Activated CD8-positive, alpha-beta memory T cell treated with anti-CD3 and anti-CD28 coated beads for 4 hours (primary cell): ENCODE results near the gene KCNH1.

Experiments
- DNase-seq, 2 donors: peaks; one replicate each; pipeline ENCODE4 v3.0.0-alpha.2; 2020; ENCODE audit warnings: low read depth in 2 of 2

The KCNH1 gene

DNA sequence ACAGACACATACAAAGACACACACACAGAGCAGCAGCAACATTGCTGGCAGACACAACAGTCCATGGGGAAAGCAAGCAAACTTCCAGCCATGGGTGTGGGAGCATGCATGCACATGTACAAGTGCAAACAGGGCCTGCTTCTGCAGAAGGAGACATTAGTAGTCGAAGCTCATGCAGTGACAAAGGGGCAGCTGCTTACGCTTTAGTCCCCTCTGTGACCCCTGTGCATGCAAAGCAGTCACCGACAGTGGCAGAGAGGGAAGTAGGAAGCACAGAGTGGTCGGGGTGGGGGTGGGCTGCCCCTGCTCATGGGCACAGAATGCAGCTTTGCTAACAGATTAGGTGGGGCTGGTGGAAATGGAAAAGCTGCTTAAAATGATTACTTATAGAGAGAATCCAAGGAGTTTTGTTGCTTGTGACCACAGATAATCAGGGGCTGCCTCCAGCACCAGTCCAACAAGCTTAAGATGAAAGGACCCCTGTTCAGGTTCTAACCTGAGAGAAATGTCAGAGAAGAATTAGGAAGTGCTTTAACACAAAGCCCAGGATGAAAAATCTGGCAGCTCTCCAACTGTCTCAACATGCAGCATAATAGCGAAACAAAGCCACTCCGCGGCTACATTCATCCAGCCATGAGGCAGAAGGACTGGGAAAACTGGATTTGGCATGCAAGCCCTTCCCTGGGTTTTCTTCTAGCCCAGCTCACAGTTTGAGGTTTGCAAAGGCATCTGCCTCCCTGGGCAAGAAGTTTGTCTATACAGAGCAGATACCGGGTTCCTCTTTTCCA, 378.9 kb downstream of the KCNH1 start:
- no peak for DNase-seq

DNA sequence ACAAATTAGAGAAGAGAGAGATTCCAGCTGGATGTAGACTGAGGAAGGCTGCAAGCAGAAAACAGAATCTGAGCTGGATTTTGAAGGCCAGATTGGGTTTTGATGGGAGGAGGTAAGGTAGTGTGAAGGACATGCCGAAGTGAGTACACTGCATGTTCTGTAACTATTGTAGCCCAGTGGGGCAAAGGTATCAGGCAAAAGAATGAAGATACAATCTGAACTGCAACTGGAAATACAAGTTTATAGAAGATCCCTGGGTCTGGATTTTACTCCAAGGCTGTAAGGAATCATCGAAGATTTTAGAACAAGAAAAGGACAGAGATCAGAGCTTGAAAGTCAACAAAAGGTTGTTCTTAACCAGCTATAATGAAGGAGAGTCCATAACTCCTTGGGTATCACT, 382.0 kb downstream of the KCNH1 start:
- no peak for DNase-seq

DNA sequence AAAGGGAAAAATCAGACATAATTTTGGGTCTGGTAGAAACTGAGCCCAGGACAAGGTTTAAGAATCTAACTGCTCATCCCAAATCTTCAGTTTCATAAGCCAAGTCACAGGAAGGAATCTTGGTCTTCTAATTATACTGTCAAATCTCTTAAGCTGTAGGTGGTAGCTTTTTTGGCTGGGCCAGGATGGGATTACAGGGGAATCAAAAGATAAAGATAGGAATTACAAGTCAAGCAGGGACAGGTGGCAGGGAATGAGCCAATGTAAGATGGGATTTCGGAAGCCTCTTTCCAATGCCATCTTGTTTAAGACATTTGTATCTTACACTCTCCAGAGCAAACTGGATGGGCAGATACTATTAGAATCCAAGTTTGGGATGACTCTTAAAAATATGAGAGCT, 383.5 kb downstream of the KCNH1 start:
- DNase-seq: no peak

DNA sequence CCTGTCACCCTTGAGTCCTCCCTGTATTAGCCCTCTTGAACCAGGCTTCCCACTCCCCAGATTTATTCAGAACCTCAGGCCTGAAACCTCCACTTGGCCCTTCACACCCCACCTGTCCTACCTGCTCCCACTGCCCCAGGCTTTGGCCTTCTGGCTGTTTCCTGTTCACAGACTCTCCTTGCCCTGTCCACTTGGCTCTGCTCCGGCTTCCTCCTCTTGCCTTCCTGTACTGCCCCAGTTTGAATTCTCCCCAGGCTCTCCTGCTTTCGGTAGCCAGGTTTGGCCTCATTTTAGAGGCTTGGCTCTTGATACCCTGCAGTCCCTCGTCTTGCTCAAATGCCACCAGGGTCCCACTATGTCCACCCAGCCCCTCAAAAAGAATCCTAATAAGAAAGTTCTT, 385.2 kb downstream of the KCNH1 start:
- DNase-seq: no peak

DNA sequence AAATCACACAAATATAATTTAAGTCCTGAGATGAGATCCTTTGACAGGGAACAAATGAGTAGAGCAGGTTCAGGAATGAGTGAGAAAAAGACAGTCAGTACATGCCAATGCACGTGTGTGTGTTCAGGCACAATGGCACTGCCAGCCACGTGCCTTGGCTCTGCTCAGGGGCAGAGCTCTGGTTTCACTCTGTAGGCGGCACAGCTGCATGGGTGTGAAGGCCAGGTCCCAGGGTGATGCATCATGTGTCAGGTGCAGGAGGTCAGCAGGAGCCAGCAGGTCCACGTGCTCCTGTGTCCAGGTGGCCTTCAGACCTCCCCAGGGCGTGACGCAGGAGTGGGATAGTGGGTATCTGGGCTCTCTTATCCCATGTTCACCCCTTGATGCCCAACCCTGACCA, 386.1 kb downstream of the KCNH1 start:
- no peak for DNase-seq

DNA sequence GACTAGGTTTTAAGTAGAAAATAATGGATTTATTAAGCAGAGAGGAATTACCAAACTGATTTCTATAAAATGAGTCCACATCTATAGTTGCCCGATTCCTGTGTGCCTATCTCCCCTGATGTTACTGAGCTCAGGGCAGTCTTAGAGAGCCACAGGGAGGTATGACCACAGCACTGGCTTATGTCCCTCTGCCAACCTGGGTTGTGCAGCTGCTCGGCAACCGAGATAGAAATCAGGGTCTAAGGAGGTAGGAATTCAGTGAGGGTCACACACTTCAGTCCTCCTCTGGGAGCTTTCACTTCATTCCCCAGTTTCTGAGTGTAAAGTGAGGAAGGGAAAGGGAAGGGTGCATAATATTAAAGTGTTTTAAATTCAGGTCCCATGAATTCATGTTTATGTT, 386.8 kb downstream of the KCNH1 start:
- DNase-seq: no peak

DNA sequence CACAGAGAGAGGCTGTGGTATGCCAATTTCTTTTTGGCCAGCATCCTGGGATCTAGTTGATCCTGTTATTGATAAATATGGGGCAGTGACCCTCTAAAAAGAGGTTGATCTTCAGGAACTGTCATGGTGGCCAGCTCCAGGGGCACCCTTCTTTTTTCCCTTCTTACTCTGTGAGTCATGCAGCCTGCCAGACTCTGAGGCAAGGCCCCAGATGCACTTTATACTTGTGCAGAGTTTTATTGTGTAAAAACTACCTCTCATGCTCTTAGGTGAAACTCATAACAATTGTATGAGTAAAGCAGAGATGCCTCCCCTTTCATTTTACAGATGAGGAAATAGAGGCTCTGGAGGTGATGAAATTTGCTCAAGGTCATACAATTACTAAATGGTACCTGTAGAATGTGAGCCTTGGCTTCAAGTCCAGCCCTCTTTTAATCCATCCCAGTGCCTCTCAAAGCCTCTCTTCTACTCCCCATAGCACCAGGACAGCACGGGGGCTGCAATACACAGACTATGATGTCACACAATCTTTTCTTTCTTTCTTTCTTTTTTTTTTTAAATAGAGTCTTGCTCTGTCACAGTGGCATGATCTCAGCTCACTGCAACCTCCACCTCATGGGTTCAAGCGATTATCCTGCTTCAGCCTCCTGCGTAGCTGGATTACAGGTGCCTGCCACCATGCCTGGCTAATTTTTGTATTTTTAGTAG, 387.8 kb downstream of the KCNH1 start:
- DNase-seq: no peak

DNA sequence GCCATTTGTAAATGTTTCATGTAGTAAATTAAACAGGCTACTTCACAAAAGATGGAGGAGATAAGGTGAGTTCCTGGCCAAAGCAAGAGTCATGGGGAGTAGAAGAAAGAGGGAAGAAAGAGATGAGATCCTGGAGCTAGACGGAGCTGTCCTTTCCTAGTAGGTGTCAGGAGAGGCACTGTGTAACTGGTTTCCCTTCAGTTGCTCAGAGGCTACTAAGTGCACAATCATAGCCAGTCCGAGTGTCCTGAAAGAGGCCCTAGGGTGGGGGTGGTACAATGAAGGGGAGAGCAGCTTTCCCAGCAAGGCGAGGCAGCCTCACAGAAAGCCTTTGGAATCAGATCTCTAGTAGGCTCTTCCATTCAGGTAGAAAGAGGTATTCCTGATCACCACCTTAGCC, 390.9 kb downstream of the KCNH1 start:
- no peak for DNase-seq

DNA sequence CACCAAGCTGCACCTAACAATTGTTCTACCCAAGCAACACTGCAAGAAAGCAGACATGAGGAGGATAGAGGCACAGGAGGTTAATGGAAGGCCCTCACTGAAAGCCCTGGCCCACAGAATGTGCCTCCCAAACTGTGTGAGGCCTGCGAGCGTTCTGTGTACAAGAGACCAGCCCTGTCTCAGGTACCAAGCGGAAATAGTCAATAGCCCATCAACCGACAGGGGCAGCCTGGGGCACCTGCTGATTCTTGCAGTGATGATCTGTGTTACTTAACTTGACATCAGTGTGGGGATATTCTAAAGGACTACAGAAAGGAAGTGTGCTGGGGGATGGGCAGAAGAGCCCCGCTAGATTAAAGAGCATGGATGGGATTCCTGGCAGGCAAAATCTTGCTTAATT, 392.4 kb downstream of the KCNH1 start:
- DNase-seq: no peak

DNA sequence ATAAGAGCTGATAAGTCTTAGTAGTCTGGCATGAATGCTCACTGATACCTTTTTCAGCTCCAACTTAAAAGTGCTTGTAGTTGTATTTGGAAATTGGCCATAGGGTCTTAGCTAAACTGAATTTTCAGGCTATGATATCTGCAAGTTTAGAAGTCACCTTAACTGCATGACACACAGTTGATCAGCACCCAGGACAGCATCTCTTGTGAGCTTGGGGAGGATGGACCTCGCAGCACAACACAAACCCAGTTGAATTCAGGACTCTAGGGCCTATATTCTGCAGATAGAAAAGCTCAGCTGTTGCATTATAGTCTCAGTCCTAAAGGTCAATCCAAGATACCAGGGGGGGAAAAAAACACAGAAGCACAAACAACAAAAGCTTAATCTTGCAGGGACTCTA, 394.3 kb downstream of the KCNH1 start:
- DNase-seq: no peak

DNA sequence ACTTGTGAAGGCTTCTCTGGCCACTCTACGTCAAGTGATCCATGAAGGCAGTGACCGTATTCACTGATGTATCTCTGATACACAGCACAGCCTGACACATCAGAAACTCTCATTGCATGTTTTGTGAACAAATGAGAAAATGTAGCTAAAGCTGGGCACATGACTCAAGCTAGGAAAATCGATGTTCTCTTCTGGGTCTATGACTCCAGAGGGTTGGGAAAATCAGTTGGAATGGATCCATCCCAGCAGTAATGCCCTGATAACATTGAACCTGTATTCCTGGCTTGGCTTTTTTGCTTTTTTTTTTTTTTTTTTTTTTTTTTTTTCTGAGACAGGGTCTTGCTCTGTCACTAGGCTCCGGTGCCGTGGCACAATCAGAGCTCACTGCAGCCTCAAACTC, 395.7 kb downstream of the KCNH1 start:
- DNase-seq: no peak

DNA sequence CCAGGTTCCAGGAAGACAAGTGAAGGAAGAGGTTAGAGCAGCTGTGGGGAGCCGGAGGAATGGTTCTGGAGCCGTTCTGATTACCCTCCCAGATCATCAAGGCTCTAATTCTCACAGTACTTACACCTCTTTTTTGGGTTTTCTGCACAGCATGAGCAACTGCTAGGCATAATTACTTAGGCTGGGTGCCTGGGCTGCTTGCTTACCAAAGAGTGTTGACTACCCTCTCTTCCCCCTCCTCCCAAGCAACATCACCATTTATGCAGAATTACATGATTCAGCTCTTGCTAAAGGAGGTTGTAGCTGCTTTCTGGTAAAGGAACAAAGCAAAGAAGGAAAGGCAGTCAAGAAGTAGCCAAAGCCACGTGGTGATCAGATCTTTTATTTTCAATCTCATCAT, 397.2 kb downstream of the KCNH1 start:
- DNase-seq: no peak

DNA sequence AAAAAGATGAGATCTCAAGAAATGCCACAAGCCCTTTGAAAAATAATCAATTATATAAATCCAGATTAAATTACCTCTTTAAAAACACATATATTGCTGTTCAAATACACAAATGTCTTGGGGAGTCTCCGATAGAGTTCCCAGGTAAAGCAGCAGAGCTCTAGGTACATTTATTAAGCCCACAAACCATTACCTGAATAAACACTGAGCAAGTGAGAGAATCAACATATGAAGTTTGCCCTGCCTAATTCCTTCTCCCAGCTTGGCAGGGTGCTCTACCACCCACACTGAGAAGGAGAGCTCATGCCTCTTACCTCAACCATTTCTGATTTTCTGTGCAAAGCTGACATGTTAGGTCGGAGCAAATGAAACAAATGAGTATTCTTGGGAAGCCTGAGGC, 402.4 kb downstream of the KCNH1 start:
- DNase-seq: no peak

DNA sequence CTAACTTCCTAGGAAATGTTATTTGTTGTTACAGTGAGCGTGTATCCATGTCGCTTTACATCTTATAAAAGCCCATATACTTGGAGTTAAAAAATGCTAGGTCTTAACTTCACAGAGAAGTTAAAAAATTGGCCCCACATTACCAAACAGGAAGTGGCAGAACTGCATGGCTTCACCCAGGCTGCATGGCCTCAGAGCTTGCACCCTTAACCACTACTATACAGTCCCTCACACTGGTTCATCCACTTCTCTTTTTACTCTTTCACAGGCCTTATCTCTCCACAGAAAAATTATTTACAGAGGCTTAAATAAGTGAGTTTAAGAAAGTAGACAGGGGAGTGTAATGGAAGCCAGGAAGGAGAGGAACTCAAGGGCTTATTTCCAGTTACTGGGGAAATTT, 402.8 kb downstream of the KCNH1 start:
- DNase-seq: no peak

DNA sequence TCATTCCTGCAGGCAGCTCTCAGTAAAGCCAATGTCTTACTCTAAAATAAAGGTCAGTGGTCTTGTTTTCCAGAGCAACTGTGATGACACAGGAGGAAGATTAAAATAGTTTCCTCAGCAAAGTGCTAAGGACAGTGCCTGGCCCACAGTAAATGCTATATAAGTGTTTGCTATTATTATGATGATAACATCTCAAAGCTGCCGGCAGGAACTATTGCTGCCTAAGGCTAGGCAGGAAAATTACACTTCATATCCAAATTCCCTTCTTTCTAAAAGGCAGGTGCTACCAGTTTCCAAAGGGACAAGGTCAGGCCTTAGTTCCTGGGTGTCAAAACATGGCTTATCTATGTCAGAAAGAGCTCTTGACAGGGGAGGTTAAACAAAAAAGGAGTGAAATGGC, 403.9 kb downstream of the KCNH1 start:
- DNase-seq: no peak

DNA sequence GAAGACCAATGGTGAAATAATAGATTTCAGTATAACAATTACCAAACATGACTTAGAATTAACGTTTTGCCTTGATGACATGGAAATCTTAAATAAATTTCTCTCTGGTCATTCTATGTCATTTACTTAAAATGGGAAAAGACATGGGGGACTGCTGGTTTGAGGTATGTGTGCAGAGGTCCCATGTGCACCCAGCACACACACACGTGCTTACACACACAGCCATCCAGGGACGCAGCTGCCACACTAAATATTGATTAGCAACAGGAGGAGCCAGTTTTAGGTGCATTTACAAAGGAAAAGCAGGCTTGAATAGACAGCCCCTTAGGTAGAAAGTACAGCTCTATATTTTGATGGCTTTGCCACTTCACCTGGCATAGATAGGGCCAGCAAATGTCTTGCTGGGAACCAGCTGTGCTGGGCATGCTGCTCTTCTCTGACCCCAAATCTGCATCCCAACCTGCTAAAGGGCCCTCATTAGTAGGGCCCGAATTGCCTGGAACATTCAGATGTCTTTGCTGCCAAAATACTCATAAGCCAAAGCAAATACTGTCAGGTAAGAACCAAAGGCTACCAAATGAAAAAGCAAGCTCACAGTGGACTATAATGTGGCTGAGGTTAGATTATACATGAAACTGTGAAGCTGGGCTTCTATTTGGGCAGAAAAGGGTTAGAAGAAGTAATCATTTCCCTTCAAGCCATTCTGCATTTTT, 405.4 kb downstream of the KCNH1 start:
- DNase-seq: no peak

DNA sequence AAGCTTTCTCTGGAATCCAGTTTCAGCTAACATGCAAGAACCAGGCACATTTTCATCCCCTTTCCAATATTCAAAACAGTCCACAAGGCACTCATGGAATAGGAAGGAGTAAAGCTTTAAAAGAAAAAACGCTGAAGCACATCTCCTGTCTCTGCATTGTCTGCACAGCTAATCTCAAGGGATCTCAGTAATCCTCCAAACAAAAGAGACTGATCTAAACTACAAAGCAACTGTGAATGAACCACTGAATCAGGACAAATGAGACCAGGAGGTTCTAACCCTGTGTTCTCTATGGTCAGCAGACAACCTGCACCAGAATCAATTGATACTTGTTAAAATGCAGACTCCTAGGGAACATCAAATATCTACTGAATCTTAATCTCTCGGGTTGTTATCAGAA, 406.2 kb downstream of the KCNH1 start:
- DNase-seq: no peak

DNA sequence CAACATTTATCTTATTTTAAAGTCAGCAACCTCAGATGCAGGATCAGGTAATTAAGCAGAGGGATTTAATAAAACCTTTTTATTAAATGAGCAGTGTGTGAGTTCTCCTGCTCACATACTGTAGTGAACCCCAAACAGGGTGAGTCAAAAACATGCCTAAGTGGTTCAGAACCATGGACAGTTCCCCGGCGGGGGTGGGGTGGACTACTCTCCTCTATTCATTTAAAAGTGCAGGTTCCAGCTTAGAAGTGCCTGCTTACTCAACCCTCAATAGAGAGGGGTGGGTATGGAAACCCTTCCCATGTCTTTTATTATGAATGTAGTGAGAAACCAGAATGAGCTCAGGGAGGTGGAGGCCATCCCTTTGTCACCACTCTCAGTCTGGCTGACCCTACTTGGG, 407.3 kb downstream of the KCNH1 start:
- DNase-seq: no peak

DNA sequence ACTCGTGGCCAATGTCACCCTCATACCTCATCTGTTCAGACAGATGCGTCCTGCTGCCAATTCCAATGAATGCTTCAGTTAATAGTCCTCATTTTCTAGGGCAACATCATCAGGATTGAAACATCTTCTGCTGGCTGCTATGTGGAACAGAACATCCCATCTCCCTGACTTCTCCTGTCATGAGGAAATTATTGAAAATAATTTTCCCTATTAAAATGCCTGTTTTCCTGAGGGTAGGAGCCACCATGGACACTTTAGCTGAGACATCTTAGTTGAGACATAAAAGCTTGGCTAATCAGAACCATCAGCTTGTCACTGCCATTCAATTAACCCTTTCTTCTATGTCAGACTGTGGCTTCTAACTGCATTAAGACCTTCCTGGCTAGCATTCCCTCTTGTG, 409.2 kb downstream of the KCNH1 start:
- DNase-seq: no peak

DNA sequence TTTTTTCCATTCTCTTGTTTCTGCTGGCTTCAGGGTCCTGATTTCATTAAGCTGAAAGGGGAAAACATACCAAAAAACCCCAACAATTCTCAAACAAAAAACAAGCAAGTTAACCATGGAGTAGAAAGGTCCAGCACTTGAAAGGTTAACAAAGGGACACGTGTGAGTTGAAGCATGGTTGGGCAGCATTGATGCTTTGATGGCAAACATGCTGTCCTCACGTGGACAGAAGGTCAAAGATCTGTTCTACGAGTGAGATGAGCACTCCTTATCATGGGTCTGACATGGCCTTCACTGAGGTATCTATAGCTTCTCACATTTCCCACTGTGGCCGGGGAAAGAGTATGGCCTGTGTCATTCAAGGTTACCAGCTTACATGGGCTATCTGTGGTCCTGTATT, 410.3 kb downstream of the KCNH1 start:
- no peak for DNase-seq

DNA sequence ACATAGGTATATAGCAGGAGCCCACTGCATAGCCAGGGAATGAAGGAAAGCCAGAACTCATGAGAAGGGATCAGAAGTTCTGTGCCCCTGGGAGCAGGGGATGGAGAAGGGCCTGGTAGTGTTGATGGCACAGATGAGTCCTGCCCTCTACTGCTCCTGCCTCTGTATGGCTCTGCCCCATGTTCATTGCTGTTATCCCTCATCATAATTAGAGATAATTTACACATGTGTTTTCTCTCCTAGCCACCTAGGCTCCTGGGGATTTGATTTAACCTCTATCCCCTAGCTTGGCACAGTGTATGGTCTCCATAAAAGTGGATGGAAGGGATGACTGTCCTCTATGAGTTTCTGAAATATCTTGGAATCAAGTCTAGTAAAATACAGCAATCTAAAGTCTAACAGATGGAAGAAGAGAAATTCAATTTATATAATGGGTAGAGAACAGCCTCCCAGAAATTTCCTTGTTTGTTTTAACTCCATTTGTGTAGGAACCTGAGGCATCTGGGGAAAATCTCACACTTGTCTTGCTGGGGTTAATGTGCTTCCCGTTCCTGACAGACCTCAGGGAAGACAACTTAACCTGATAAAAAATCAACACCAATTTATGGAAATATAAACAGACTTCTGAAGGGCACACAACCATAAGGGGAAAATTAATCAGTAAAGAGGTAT, 411.4 kb downstream of the KCNH1 start:
- DNase-seq: no peak

DNA sequence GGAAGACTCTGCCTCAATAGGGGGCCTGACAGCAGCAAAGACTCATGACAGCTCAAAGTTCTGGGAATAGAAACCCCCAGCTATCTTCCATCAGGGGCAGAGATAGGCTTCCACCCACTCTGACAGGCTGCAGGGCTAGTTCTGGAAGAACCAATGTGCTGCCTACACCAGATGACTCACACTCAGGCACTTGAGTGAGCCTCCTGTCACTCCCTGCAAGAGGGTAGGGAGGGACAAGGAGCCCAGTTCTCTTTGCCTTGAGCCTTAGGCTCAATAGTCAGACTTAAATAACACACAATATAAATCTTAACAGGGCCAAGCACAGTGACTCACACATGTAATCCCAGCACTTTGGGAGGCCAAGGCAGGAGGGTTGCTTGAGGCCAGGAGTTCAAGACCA, 418.9 kb downstream of the KCNH1 start:
- no peak for DNase-seq
